K562 (cell line): ENCODE measurements around the gene GPX1. TPM values are rescaled to one million over a fixed set of nuclear protein-coding genes. Genes with fewer than 3 reads are reported as not detected.

Experiments used
- GATAD2A ChIP-seq: fragments of 450-650 bp; IDR thresholded peaks from 2 replicates; pipeline ENCODE4 v1.6.1; 2017
- HMBOX1 ChIP-seq: sonication (generic); IDR thresholded peaks from 2 replicates; pipeline ENCODE4 v1.6.1; 2016
- NCOA1 ChIP-seq: fragments of 450-650 bp; IDR thresholded peaks from 2 replicates; pipeline ENCODE4 v1.6.1; 2016; ENCODE audit warnings: low read depth
- SP2 ChIP-seq: IDR thresholded peaks from 2 replicates; pipeline ENCODE4 v1.6.1; 2011; ENCODE audit warnings: mild to moderate bottlenecking, low read depth, low read length, moderate library complexity; ENCODE audit not compliant: poor library complexity, severe bottlenecking; ENCODE audit errors: extremely low read depth
- THRA ChIP-seq: fragments of 450-650 bp; IDR thresholded peaks from 2 replicates; pipeline ENCODE4 v1.6.1; 2017; ENCODE audit warnings: mild to moderate bottlenecking, moderate library complexity
- ZBTB33 ChIP-seq: sonication (generic); formaldehyde crosslinking; IDR thresholded peaks from 2 replicates; pipeline ENCODE4 v1.8.1; 2023; ENCODE audit warnings: mild to moderate bottlenecking, missing genetic modification reagents
- ZBTB40 ChIP-seq, 2 experiments: fragments of 450-650 bp in 1 of 2; sonication (generic) in 1 of 2; formaldehyde crosslinking in 1 of 2; IDR thresholded peaks; 2 replicates each; pipeline versions ENCODE4 v1.7.1 to v1.9.0; 2016 to 2022; ENCODE audit warnings: inconsistent platforms in 1 of 2, mild to moderate bottlenecking in 1 of 2, missing genetic modification reagents in 1 of 2
- ZBTB8A ChIP-seq: fragments of 450-650 bp; IDR thresholded peaks from 2 replicates; pipeline ENCODE4 v1.6.1; 2018; ENCODE audit warnings: mild to moderate bottlenecking, moderate library complexity; ENCODE audit not compliant: partially characterized antibody
- ZNF511 ChIP-seq: sonication (generic); formaldehyde crosslinking; IDR thresholded peaks from 2 replicates; pipeline ENCODE4 v1.8.0; 2022; ENCODE audit warnings: mild to moderate bottlenecking, missing genetic modification reagents
- ZNF707 ChIP-seq: fragments of 250-450 bp; sonication (Bioruptor Pico); conservative IDR thresholded peaks from 2 replicates; pipeline ENCODE4 v1.8.0; 2022; ENCODE audit warnings: inconsistent platforms, mild to moderate bottlenecking, moderate library complexity
- polyA plus RNA-seq, 8 experiments: library from polyadenylated mRNA; depleted of rRNA in 4 of 8; stranded (reverse) in 5 of 8; unstranded in 3 of 8; fragments of >200 nt; fragmentation: Nextera tagmentation in 2 of 8; fragmentation: Illumina TruSeq in 1 of 8; extraction: Ambion mirVana in 2 of 8; extraction: Trizol in 1 of 8; gene quantifications; 2 replicates each; pipeline versions ENCODE4 v1.2.1 to v1.2.3, GENCODE V29; 2011 to 2014; ENCODE audit warnings: inconsistent platforms in 1 of 8, missing spikeins in 1 of 8
- total RNA-seq, 7 experiments: library from RNA; depleted of rRNA in 6 of 7; stranded (reverse); fragments of >200 nt in 6 of 7; fragmentation: Illumina TruSeq in 2 of 7; extraction: Trizol in 2 of 7; gene quantifications; 2 replicates each; pipeline versions ENCODE4 v1.2.1 to v1.2.3, GENCODE V29; 2011 to 2021; ENCODE audit warnings: low replicate concordance in 1 of 7

Gene GPX1
- total and polyA plus RNA-seq, 9 of the 15 experiments (the other 6 are each of a cell fraction or from before 2014, with no cell fraction given) = 0.08 to 1.3 (median 0.21) TPM; not detected in 5

GRCh38 chr3:49339941-49340800 lies 18.0 kb downstream of the GPX1 start, which contains the start of gene USP4 (continued):
- TF ChIP-seq ZBTB40 (IDR thresholded peaks at IDR 0.05) = peak; percentile 75
- no peak for TF ChIP-seq ZBTB40 (CRISPR knock-in tag; IDR thresholded peaks at IDR 0.05)
- no peak for TF ChIP-seq ZNF707 (CRISPR knock-in tag)
- 0 out of 2 replicates have a peak, but pooled peaks have one; percentile 17 for TF ChIP-seq NCOA1
- no peak for TF ChIP-seq THRA
- no peak for TF ChIP-seq ZBTB8A
- TF ChIP-seq GATAD2A = peak; percentile 70; the same call in 1 of the 2 replicates
- TF ChIP-seq HMBOX1 = peak; percentile 89
- TF ChIP-seq SP2 = no peak
- TF ChIP-seq ZBTB33 (CRISPR knock-in tag) = peak; percentile 67
- peak; percentile 48; the same call in 1 of the 2 replicates for TF ChIP-seq ZNF511
